Loucy (cell line): Measurements from ENCODE around the gene IGFBP2.

Experiments
- CTCF ChIP-seq: fragments of 200-600 bp; sonication (generic); conservative IDR thresholded peaks from 2 replicates; pipeline ENCODE4 v1.5.1; 2014; ENCODE audit warnings: mild to moderate bottlenecking, antibody characterized with exemption, low read length
- EZH2phosphoT487 ChIP-seq: fragments of 200-600 bp; IDR thresholded peaks from 2 replicates; pipeline ENCODE4 v1.6.1; 2018; ENCODE audit warnings: antibody characterized with exemption, mild to moderate bottlenecking, moderate library complexity, borderline replicate concordance

DNA sequence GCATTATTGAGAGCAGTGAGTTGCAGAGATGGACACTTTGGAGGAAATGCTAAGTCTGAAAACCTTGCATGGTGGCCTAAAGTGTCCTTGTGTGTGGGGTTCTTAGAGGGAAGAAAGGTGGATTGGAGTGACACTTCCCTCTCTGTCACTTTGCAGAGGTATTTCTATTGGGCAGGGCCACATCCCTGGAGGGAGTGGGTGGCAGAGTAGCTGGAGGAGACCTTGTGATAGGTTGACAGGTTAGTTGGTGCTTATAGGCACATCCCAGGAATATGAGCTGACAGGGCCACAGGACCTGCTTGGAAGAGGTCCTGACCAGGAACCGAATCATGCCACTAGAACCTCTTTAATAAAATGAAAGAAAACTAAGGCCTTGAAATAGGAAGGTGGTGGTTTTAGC lies 63.1 kb downstream of the IGFBP2 start:
- no peak for TF ChIP-seq CTCF
- no peak for TF ChIP-seq EZH2phosphoT487
